B cell (primary cell): Measurements from ENCODE around the gene AIRE.

Experiments used
- CTCF ChIP-seq: fragments of 200-600 bp; IDR thresholded peaks from one replicate; pipeline ENCODE4 v1.8.0; 2022; ENCODE audit warnings: antibody characterized with exemption, mild to moderate bottlenecking
- EZH2 ChIP-seq: IDR thresholded peaks from 2 replicates; pipeline ENCODE4 v1.6.1; 2012; ENCODE audit warnings: borderline replicate concordance, low read depth, mild to moderate bottlenecking, moderate library complexity, low read length; ENCODE audit not compliant: insufficient read depth, poor library complexity, severe bottlenecking

DNA sequence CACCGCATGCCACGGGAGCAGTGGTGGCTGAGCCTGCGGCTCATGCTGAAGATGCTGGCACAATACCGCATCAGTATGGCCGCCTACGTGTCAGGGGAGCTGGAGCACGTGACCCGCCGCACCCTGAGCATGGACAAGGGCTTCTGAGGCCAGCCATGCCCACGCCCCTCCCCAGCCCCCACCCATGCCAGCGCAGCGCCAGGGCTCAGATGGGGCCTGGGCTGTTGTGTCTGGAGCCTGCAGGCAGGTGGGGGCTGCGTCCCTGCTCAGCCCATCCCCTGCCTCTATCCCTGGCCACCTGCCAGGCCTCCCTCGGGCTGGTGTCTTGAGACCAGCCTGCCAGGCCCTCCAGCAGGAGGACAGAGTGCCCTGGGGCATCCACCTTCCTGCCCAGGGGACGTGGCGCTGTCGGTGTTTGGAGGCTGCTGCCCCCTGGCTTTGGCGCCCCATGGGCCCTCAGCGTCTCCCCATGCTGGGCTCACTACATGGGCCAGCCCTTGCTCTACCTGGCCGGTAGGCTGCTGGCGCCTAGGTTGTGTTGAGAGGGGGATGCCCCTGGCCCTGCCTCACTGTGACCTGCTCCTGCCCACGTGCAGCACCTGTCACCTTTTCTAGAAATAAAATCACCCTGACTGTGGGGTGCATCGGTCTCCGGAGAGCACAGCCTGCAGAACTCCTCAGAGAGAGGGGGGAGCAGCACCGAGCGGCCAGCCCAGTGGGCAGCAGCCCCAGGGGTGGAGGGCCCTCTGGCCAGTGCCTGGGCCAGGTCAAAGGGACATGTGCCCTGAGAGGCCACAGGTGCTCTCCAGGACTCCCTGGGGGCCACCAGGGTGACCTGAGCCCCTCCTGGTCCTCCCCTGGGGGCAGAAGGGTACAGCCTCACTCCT lies 41.3 kb downstream of the AIRE start:
- TF ChIP-seq CTCF (no peak), EZH2 (no peak)
